ENCODE results near the gene COL10A1. TPM values are rescaled to one million over a fixed set of nuclear protein-coding genes. Genes with fewer than 3 reads are reported as not detected.

COL10A1 gene
- total and polyA plus RNA-seq, 3 donors from 2014 or later = 0.06 to 0.34 (median 0.16) TPM

- 85 to 93% methylated on average over 5 of the region's 5 CpGs for WGBS, 2 donors
- DNase-seq = no peak
- no peak for TF ChIP-seq POLR2A (IDR thresholded peaks at IDR 0.05)
- TF ChIP-seq, protein P1, sequence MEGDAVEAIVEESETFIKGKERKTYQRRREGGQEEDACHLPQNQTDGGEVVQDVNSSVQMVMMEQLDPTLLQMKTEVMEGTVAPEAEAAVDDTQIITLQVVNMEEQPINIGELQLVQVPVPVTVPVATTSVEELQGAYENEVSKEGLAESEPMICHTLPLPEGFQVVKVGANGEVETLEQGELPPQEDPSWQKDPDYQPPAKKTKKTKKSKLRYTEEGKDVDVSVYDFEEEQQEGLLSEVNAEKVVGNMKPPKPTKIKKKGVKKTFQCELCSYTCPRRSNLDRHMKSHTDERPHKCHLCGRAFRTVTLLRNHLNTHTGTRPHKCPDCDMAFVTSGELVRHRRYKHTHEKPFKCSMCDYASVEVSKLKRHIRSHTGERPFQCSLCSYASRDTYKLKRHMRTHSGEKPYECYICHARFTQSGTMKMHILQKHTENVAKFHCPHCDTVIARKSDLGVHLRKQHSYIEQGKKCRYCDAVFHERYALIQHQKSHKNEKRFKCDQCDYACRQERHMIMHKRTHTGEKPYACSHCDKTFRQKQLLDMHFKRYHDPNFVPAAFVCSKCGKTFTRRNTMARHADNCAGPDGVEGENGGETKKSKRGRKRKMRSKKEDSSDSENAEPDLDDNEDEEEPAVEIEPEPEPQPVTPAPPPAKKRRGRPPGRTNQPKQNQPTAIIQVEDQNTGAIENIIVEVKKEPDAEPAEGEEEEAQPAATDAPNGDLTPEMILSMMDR (IDR thresholded peaks at IDR 0.05) = no peak
- H3K9me3 ChIP-seq = no peaks in the 10 kb centered on the region
- no peaks in the 10 kb centered on the region for H3K27me3 ChIP-seq
- no peak overlapping the region for H3K27ac ChIP-seq
- H3K4me3 ChIP-seq = no peak overlapping the region
- H3K4me1 ChIP-seq = no peaks in the 10 kb centered on the region
- no peaks in the 10 kb centered on the region for H3K36me3 ChIP-seq (ENCODE audit: low read depth, missing control alignments)
- intact Hi-C loops (cut with DNase I; ENCODE audit: low total_unique reads) = no loop called here
These were observed 42.9 kb downstream of the COL10A1 start for GRCh38 chr6:116083052-116083451.

DNA sequence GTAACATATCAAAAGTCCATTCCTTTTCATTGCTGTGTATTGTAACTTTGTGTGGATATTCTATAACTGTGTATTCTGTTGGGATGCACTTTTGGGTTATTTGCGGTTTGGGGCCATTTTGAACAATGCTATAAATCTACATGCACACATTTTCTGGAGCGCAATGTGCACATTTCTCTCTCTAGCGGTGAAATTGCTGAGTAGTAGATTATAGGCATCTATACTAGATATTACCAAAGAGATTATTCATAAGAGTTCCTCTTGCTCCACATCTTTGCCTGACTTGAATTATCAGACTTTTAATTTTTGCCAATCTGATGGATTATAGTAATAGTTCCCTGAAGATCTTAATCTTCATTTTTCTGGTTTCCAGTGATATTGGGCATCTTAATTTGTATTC is 47.0 kb downstream of the COL10A1 start:
- intact Hi-C loops (cut with DNase I; ENCODE audit: low total_unique reads) = no loop called here
- TF ChIP-seq, protein P1 (IDR thresholded peaks at IDR 0.05) = no peak
- no peak for TF ChIP-seq POLR2A (IDR thresholded peaks at IDR 0.05)
- no peaks in the 10 kb centered on the region for H3K4me1 ChIP-seq
- no peak overlapping the region for H3K27ac ChIP-seq
- DNase-seq = no peak
- WGBS, 2 donors = 88 to 98% methylated on average over 3 of the region's 3 CpGs
- H3K4me3 ChIP-seq = no peak overlapping the region
- H3K36me3 ChIP-seq (ENCODE audit: low read depth, missing control alignments) = no peaks in the 10 kb centered on the region
- no peaks in the 10 kb centered on the region for H3K9me3 ChIP-seq
- H3K27me3 ChIP-seq = no peaks in the 10 kb centered on the region

GRCh38 chr6:116078522-116078921 is 47.4 kb downstream of the COL10A1 start:
- no peak for TF ChIP-seq POLR2A (IDR thresholded peaks at IDR 0.05)
- TF ChIP-seq, protein P1 (IDR thresholded peaks at IDR 0.05) = no peak
- Histone ChIP-seq H3K27me3 (no peaks in the 10 kb centered on the region), H3K4me1 (no peaks in the 10 kb centered on the region), H3K4me3 (no peak overlapping the region), H3K36me3 (ENCODE audit: low read depth, missing control alignments) (no peaks in the 10 kb centered on the region), H3K9me3 (no peaks in the 10 kb centered on the region), H3K27ac (no peak overlapping the region)
- intact Hi-C loops (cut with DNase I; ENCODE audit: low total_unique reads) = no loop called here
- DNase-seq = no peak
- WGBS, 2 donors = 42 to 78% methylated on average over 3 of the region's 3 CpGs

DNA sequence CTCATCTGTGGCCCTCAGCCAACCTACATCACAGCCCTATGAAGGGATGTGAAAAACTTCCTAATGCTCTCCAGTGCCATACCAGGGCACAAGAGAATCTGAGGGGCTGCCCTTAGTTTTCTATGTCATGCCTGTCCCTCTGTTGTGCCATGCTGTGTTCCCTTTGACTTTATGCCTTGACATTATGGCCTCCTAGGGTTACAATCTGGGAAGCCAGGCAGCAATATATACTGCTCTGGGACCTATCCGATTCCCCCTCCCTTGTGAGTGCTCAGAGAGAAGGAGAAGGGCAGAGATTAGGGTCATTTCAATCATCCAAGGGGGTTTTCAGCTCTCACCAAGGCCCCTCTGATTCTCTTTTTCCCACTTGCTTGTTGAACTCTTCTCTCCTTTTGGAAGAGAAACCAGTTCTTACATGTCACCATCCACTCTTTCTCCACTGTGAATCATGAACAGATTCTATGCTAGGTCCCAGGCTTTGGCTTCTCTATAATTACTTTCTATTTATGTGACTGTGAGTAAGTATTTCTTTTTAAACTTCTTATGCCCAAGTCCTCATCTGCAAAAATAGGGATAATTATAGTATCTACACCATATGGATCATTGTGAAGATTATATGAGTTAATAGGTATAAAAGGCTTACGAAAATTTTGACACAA is 51.1 kb downstream of the COL10A1 start:
- Histone ChIP-seq H3K9me3 (no peaks in the 10 kb centered on the region), H3K27me3 (no peaks in the 10 kb centered on the region), H3K4me1 (no peaks in the 10 kb centered on the region), H3K36me3 (ENCODE audit: low read depth, missing control alignments) (no peaks in the 10 kb centered on the region), H3K4me3 (no peak overlapping the region), H3K27ac (no peak overlapping the region)
- intact Hi-C loops (cut with DNase I; ENCODE audit: low total_unique reads) = no loop called here
- WGBS, 2 donors = 86 to 97% methylated on average over 2 of the region's 2 CpGs
- DNase-seq = no peak
- TF ChIP-seq, protein P1 (IDR thresholded peaks at IDR 0.05) = no peak
- no peak for TF ChIP-seq POLR2A (IDR thresholded peaks at IDR 0.05)
